ENCODE data around the gene ITPR3. TPM values are rescaled to one million over a fixed set of nuclear protein-coding genes. Genes with fewer than 3 reads are reported as not detected.
"Not testable (repeated sequence)": the region's sequence is repeated elsewhere in the genome, so short reads cannot be mapped to it uniquely, and the experiment has no call there.

The ITPR3 gene
- total RNA-seq, 1 donor from 2014 or later: 17.8 TPM

- DNase-seq (ENCODE audit: low read depth in 2 of 2): no peak
Measured at GRCh38 chr6:33610779-33611732, 10.1 kb upstream of the ITPR3 start.

GRCh38 chr6:33613146-33613794 is 7.9 kb upstream of the ITPR3 start:
- no peak for DNase-seq (ENCODE audit: low read depth in 2 of 2)

- DNase-seq (ENCODE audit: low read depth in 2 of 2): peak in 1 of 2 donors; percentile 49
Measured at GRCh38 chr6:33613795-33614168, 7.3 kb upstream of the ITPR3 start.

GRCh38 chr6:33616113-33616512 is 5.0 kb upstream of the ITPR3 start:
- no peak for DNase-seq (ENCODE audit: low read depth in 2 of 2)

GRCh38 chr6:33616913-33617312 is 4.2 kb upstream of the ITPR3 start:
- no peak for DNase-seq (ENCODE audit: low read depth in 2 of 2)

GRCh38 chr6:33619166-33619840 is 1.8 kb upstream of the ITPR3 start:
- DNase-seq (ENCODE audit: low read depth in 2 of 2): no peak

- DNase-seq (ENCODE audit: low read depth in 2 of 2): peak; percentile 34 to 41
Measured at GRCh38 chr6:33620158-33620855, 815 bp upstream of the ITPR3 start.

- peak in 1 of 2 donors; percentile 27 for DNase-seq (ENCODE audit: low read depth in 2 of 2)
Measured at GRCh38 chr6:33621711-33622388, 728 bp downstream of the ITPR3 start.

- DNase-seq (ENCODE audit: low read depth in 2 of 2): no peak
Measured at GRCh38 chr6:33622456-33623431, 1.6 kb downstream of the ITPR3 start.

GRCh38 chr6:33623895-33624381 is 2.8 kb downstream of the ITPR3 start:
- peak in 1 of 2 donors; percentile 25 for DNase-seq (ENCODE audit: low read depth in 2 of 2)

- no peak for DNase-seq (ENCODE audit: low read depth in 2 of 2)
Measured at GRCh38 chr6:33624856-33625255, 3.7 kb downstream of the ITPR3 start.

- DNase-seq (ENCODE audit: low read depth in 2 of 2): no peak
Measured at GRCh38 chr6:33627876-33628275, 6.8 kb downstream of the ITPR3 start.

GRCh38 chr6:33628401-33628964 is 7.4 kb downstream of the ITPR3 start:
- DNase-seq (ENCODE audit: low read depth in 2 of 2): no peak

- no peak for DNase-seq (ENCODE audit: low read depth in 2 of 2)
Measured at GRCh38 chr6:33630014-33630413, 8.9 kb downstream of the ITPR3 start.

GRCh38 chr6:33631521-33631920 is 10.4 kb downstream of the ITPR3 start:
- DNase-seq (ENCODE audit: low read depth in 2 of 2): not testable (repeated sequence)

GRCh38 chr6:33631971-33632557 is 10.9 kb downstream of the ITPR3 start:
- DNase-seq (ENCODE audit: low read depth in 2 of 2): no peak

GRCh38 chr6:33632558-33633039 is 11.5 kb downstream of the ITPR3 start:
- DNase-seq (ENCODE audit: low read depth in 2 of 2): peak; percentile 15 to 61

- no peak for DNase-seq (ENCODE audit: low read depth in 2 of 2)
Measured at GRCh38 chr6:33633084-33633461, 12.0 kb downstream of the ITPR3 start.
